PC-3 (cell line): ENCODE results near the gene SPATS2.

Experiments
- EZH2 ChIP-seq: fragments of 300-600 bp; sonication (generic); IDR thresholded peaks from one replicate; pipeline ENCODE4 v1.6.1; 2017; ENCODE audit warnings: antibody characterized with exemption, mild to moderate bottlenecking, low read length; ENCODE audit not compliant: unreplicated experiment
- EZH2phosphoT487 ChIP-seq: fragments of 300-600 bp; sonication (generic); IDR thresholded peaks from 2 replicates; pipeline ENCODE4 v1.6.1; 2018; ENCODE audit warnings: mild to moderate bottlenecking, antibody characterized with exemption, low read length, borderline replicate concordance
- TF ChIP-seq, protein P1 (sequence below): fragments of 300-600 bp; sonication (generic); conservative IDR thresholded peaks from 2 replicates; pipeline ENCODE4 v1.5.1; 2017; ENCODE audit warnings: antibody characterized with exemption, low read depth, mild to moderate bottlenecking, low read length

DNA sequence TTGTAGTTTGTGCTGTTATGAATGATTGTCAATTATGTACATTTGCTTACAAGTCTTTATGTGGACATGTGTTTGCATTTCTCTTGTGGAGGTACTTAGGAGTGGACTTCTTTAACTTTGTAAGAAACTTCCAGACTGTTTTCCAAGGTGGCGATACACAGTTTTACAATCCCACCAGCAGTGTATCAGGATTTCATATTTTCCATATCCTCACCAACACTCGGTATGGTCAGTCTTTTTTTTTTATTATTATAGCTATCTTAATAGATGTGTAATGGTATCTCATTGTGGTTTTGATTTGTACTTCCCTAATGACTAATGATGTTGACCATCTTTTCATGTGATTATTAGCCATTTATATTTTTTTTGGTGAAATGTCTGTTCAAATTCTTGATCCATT is 97.9 kb downstream of the SPATS2 start:
- TF ChIP-seq EZH2phosphoT487 (no peak), EZH2 (no peak)
- TF ChIP-seq, protein P1, sequence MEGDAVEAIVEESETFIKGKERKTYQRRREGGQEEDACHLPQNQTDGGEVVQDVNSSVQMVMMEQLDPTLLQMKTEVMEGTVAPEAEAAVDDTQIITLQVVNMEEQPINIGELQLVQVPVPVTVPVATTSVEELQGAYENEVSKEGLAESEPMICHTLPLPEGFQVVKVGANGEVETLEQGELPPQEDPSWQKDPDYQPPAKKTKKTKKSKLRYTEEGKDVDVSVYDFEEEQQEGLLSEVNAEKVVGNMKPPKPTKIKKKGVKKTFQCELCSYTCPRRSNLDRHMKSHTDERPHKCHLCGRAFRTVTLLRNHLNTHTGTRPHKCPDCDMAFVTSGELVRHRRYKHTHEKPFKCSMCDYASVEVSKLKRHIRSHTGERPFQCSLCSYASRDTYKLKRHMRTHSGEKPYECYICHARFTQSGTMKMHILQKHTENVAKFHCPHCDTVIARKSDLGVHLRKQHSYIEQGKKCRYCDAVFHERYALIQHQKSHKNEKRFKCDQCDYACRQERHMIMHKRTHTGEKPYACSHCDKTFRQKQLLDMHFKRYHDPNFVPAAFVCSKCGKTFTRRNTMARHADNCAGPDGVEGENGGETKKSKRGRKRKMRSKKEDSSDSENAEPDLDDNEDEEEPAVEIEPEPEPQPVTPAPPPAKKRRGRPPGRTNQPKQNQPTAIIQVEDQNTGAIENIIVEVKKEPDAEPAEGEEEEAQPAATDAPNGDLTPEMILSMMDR, result no peak
